A673 (cell line): ENCODE results near the gene DHRS13. TPM values are rescaled to one million over a fixed set of nuclear protein-coding genes. Genes with fewer than 3 reads are reported as not detected.
"Not testable (repeated sequence)": the region's sequence is repeated elsewhere in the genome, so short reads cannot be mapped to it uniquely, and the experiment has no call there.

Experiments used
- BruUV-seq: library from RNA; stranded (reverse); fragments of 400-500 nt; replicated peaks from 2 replicates; lab custom pipeline; 2021; lab: Mats Ljungman, UMichigan
- CTCF ChIA-PET: fragments of 300-600 bp; sonication (Branson Sonifier 250); formaldehyde crosslinking; loops from one replicate; lab custom pipeline; 2022; ENCODE audit warnings: antibody characterized with exemption; lab: Charles Lee
- POLR2A ChIA-PET: fragments of 300-600 bp; sonication (Branson Sonifier 250); formaldehyde crosslinking; loops from one replicate; lab custom pipeline; 2022; ENCODE audit warnings: antibody characterized with exemption; ENCODE audit not compliant: low non-redundant PET; lab: Charles Lee
- DNase-seq: peaks from one replicate; pipeline ENCODE4 v3.0.0-alpha.2; 2015; ENCODE audit warnings: low spot score
- H3K27ac ChIP-seq: fragments of 200-600 bp; sonication (generic); 2 replicates; pipeline ENCODE4 v1.5.1; 2016; ENCODE audit warnings: mixed run types, low read depth, mild to moderate bottlenecking, mixed read lengths, antibody characterized with exemption, low read length; ENCODE audit not compliant: poor library complexity, severe bottlenecking
- H3K27me3 ChIP-seq: fragments of 200-600 bp; sonication (generic); replicated peaks from 2 replicates; pipeline ENCODE4 v1.6.1; 2017; ENCODE audit warnings: mixed run types, low read depth, mild to moderate bottlenecking, mixed read lengths, antibody characterized with exemption, low read length; ENCODE audit not compliant: insufficient read depth, poor library complexity
- H3K36me3 ChIP-seq: fragments of 200-600 bp; sonication (generic); 2 replicates; pipeline ENCODE4 v1.6.1; 2016; ENCODE audit warnings: mixed run types, mild to moderate bottlenecking, mixed read lengths, antibody characterized with exemption, low read length; ENCODE audit not compliant: insufficient read depth, poor library complexity, severe bottlenecking
- H3K4me1 ChIP-seq: fragments of 200-600 bp; sonication (generic); 2 replicates; pipeline ENCODE4 v1.6.1; 2017; ENCODE audit warnings: mixed run types, mild to moderate bottlenecking, mixed read lengths, antibody characterized with exemption, low read length; ENCODE audit not compliant: insufficient read depth, poor library complexity, severe bottlenecking
- H3K4me3 ChIP-seq: fragments of 200-600 bp; sonication (generic); 2 replicates; pipeline ENCODE4 v1.5.1; 2016; ENCODE audit warnings: low read depth, mixed run types, mild to moderate bottlenecking, mixed read lengths, low read length; ENCODE audit not compliant: poor library complexity, severe bottlenecking
- H3K9me3 ChIP-seq: fragments of 200-600 bp; sonication (generic); 2 replicates; pipeline ENCODE4 v1.6.1; 2016; ENCODE audit warnings: mixed run types, low read depth, mild to moderate bottlenecking, mixed read lengths, antibody characterized with exemption, low read length; ENCODE audit not compliant: poor library complexity, severe bottlenecking
- EZH2 ChIP-seq: fragments of 200-600 bp; sonication (generic); IDR thresholded peaks from 2 replicates; pipeline ENCODE4 v1.6.1; 2017; ENCODE audit warnings: borderline replicate concordance, low read depth, mild to moderate bottlenecking, mixed read lengths, antibody characterized with exemption, low read length; ENCODE audit not compliant: poor library complexity, severe bottlenecking
- intact Hi-C: fragments of 100-400 bp; cut with micrococcal nuclease; formaldehyde crosslinking; loops from one replicate; pipeline ENCODE4 v1.10.0; 2022; ENCODE audit not compliant: unreplicated experiment
- total RNA-seq: library from RNA; stranded (reverse); gene quantifications from 2 replicates; pipeline ENCODE4 v1.2.3, GENCODE V29; 2021
- TF ChIP-seq, protein P1 (sequence below): fragments of 300-800, 200-600 bp; sonication (generic); conservative IDR thresholded peaks from 2 replicates; pipeline ENCODE4 v1.5.1; 2017; ENCODE audit warnings: low read depth, mild to moderate bottlenecking, antibody characterized with exemption, low read length, moderate library complexity, mixed read lengths

DHRS13 gene
- total RNA-seq, 1 experiment from 2014 or later: 41.9 TPM

GRCh38 chr17:28937044-28937729 lies 34.3 kb upstream of the DHRS13 start:
- peak overlapping the region; percentile 33 for H3K27ac ChIP-seq
- intact Hi-C loops: no loop called here
- H3K4me1 ChIP-seq: peaks cover 51% of the 10 kb centered on the region
- no TSS peak for BruUV-seq
- no peak for DNase-seq
- TF ChIP-seq, protein P1, sequence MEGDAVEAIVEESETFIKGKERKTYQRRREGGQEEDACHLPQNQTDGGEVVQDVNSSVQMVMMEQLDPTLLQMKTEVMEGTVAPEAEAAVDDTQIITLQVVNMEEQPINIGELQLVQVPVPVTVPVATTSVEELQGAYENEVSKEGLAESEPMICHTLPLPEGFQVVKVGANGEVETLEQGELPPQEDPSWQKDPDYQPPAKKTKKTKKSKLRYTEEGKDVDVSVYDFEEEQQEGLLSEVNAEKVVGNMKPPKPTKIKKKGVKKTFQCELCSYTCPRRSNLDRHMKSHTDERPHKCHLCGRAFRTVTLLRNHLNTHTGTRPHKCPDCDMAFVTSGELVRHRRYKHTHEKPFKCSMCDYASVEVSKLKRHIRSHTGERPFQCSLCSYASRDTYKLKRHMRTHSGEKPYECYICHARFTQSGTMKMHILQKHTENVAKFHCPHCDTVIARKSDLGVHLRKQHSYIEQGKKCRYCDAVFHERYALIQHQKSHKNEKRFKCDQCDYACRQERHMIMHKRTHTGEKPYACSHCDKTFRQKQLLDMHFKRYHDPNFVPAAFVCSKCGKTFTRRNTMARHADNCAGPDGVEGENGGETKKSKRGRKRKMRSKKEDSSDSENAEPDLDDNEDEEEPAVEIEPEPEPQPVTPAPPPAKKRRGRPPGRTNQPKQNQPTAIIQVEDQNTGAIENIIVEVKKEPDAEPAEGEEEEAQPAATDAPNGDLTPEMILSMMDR: no peak
- TF ChIP-seq EZH2: no peak
- POLR2A ChIA-PET: no interaction called here
- H3K9me3 ChIP-seq: no peaks in the 10 kb centered on the region
- H3K4me3 ChIP-seq: no peak overlapping the region
- H3K27me3 ChIP-seq: no peaks in the 10 kb centered on the region
- H3K36me3 ChIP-seq: no peaks in the 10 kb centered on the region
- CTCF ChIA-PET: no interaction called here

GRCh38 chr17:28935744-28936460 lies 33.0 kb upstream of the DHRS13 start:
- H3K9me3 ChIP-seq: no peaks in the 10 kb centered on the region
- no peak overlapping the region for H3K27ac ChIP-seq
- H3K36me3 ChIP-seq: no peaks in the 10 kb centered on the region
- H3K4me3 ChIP-seq: no peak overlapping the region
- POLR2A ChIA-PET: no interaction called here
- H3K27me3 ChIP-seq: no peaks in the 10 kb centered on the region
- no peak for DNase-seq
- TF ChIP-seq, protein P1: no peak
- no peak for TF ChIP-seq EZH2
- intact Hi-C loops: no loop called here
- peaks cover 41% of the 10 kb centered on the region for H3K4me1 ChIP-seq
- no TSS peak for BruUV-seq
- CTCF ChIA-PET: no interaction called here

GRCh38 chr17:28934508-28934907 lies 31.6 kb upstream of the DHRS13 start:
- POLR2A ChIA-PET, CTCF ChIA-PET, H3K27me3 ChIP-seq, H3K36me3 ChIP-seq, H3K4me3 ChIP-seq, H3K9me3 ChIP-seq, DNase-seq, BruUV-seq, H3K27ac ChIP-seq, intact Hi-C loops: not testable (repeated sequence)
- peaks cover 27% of the 10 kb centered on the region for H3K4me1 ChIP-seq
